ENCODE measurements around the gene MAP1LC3B2. TPM values are rescaled to one million over a fixed set of nuclear protein-coding genes. Genes with fewer than 3 reads are reported as not detected.

MAP1LC3B2 gene
- total and polyA plus RNA-seq, 10 of the 15 experiments (the other 5 are each of a cell fraction or from before 2014, with no cell fraction given) = 0.23 to 2.7 (median 0.72) TPM; not detected in 3

DNA sequence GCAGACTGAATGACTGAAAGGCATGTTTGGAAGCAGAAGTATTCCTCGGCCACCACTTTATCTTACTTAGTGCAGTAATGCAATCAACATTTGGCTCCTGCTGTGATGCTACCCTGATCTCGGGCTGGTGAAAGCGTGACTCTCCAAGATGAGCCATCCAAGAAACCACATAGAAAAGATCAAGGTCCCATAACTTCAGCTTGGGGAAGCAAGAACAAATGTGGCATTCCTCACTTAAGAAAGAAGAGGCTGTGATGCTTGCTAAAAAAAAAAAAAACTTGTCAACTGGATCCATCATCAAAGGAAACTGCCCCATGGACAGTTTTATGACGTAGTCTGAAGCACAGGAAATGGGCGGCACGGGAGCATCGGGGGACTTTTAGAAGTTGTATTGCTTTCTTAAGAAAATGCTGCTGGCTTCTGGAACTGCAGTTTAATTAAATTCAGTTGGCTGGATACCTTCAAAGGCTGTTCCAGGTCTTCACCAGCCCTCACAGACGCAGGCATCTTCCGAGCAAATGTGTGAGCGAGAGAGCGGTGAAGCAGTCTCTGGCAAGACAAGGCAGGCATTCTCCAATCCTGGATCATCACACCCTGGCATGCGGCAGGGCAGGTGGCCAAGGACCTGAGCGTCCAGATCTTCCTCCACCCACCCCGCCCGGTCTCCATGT is 38.2 kb upstream of the MAP1LC3B2 start (continued):
- TF ChIP-seq, protein P1, sequence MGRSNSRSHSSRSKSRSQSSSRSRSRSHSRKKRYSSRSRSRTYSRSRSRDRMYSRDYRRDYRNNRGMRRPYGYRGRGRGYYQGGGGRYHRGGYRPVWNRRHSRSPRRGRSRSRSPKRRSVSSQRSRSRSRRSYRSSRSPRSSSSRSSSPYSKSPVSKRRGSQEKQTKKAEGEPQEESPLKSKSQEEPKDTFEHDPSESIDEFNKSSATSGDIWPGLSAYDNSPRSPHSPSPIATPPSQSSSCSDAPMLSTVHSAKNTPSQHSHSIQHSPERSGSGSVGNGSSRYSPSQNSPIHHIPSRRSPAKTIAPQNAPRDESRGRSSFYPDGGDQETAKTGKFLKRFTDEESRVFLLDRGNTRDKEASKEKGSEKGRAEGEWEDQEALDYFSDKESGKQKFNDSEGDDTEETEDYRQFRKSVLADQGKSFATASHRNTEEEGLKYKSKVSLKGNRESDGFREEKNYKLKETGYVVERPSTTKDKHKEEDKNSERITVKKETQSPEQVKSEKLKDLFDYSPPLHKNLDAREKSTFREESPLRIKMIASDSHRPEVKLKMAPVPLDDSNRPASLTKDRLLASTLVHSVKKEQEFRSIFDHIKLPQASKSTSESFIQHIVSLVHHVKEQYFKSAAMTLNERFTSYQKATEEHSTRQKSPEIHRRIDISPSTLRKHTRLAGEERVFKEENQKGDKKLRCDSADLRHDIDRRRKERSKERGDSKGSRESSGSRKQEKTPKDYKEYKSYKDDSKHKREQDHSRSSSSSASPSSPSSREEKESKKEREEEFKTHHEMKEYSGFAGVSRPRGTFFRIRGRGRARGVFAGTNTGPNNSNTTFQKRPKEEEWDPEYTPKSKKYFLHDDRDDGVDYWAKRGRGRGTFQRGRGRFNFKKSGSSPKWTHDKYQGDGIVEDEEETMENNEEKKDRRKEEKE (IDR thresholded peaks at IDR 0.05) = no peak
- TF ChIP-seq IKZF2 (IDR thresholded peaks at IDR 0.05) (no peak), HDAC6 (IDR thresholded peaks at IDR 0.05; ENCODE audit: unreplicated experiment) (no peak), RAD21 (IDR thresholded peaks at IDR 0.05; ENCODE audit: insufficient read depth, low read depth, low read length) (no peak), BRCA1 (IDR thresholded peaks at IDR 0.05; ENCODE audit: low read depth, low read length) (no peak), EED (IDR thresholded peaks at IDR 0.05; ENCODE audit: low read depth) (no peak), TCF7 (IDR thresholded peaks at IDR 0.05; ENCODE audit: borderline replicate concordance) (no peak), NFYA (IDR thresholded peaks at IDR 0.05; ENCODE audit: borderline replicate concordance, low read depth, low read length) (no peak), EZH2 (IDR thresholded peaks at IDR 0.05; ENCODE audit: borderline replicate concordance, control insufficient read depth, low read depth, low read length) (no peak)

DNA sequence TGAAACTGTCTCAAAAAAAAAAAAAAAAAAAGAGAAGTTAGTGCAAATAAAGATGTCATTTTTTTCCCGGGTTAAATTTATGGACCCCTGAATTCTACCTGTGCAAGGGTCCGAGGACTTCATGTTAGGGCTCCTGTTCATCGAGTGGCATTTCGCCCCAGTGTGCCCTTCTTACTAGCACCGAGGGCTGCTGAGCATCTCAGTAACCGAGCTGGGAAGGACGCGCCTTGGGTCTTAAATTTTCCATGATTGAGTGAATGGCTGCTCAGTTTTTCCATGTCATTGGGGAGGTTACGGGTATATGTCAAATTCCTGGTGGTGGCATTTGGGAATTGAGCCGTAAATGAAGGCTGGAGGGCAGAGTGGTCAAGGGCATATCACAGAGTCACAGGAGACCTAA is 34.9 kb upstream of the MAP1LC3B2 start:
- Histone ChIP-seq H3K4me1 (ENCODE audit: control insufficient read depth, insufficient read depth, low read length) (no peaks in the 10 kb centered on the region), H3K9ac (ENCODE audit: control insufficient read depth, insufficient read depth, low read length) (no peak overlapping the region), H3K4me2 (ENCODE audit: control insufficient read depth, insufficient read depth) (no peak overlapping the region), H3K4me3 (no peak overlapping the region), H3K27me3 (replicated peaks in 1 of 2; ENCODE audit: control insufficient read depth in 2 of 2, insufficient read depth in 2 of 2, low read length in 1 of 2) (no peaks in the 10 kb centered on the region; a peak in 1 of 4 replicates), H3K9me3 (replicated peaks; ENCODE audit: control insufficient read depth, insufficient read depth, low read length) (no peaks in the 10 kb centered on the region; the same call in 2 of the 3 replicates), H2AFZ (ENCODE audit: control insufficient read depth, low read depth, low read length) (no peak overlapping the region), H3K27ac (ENCODE audit: control insufficient read depth, insufficient read depth) (no peak overlapping the region), H4K20me1 (ENCODE audit: control insufficient read depth, insufficient read depth) (no peaks in the 10 kb centered on the region), H3K36me3 (ENCODE audit: control insufficient read depth in 2 of 2, insufficient read depth in 2 of 2, low read length in 1 of 2) (no peaks in the 10 kb centered on the region), H3K79me2 (ENCODE audit: control insufficient read depth, insufficient read depth, low read length) (no peaks in the 10 kb centered on the region)
- whole genome bisulfite sequencing (ENCODE audit: insufficient coverage, insufficient replicate concordance, low lambda C conversion rate, missing lambda C conversion rate) = 78% methylated on average over 10 of the region's 10 CpGs
- ChIA-PET SMC1A (ENCODE audit: uncharacterized antibody, unreplicated experiment) (interaction anchor here (0.6 to 1.3 kb wide), 2 partner anchors 12 to 15 kb away, joined by 3 read pairs; no protein-coding TSS in a partner anchor), RAD21 (ENCODE audit: unreplicated experiment) (no interaction called here), POLR2A (interaction anchor here (0.7 kb wide), 1 partner anchor 58 kb away, joined by 4 read pairs; no protein-coding TSS in a partner anchor), CTCF (no interaction called here)
- TF ChIP-seq POLR2AphosphoS2 (IDR thresholded peaks at IDR 0.05; ENCODE audit: low read depth, low read length) (no peak), POU2F2 (IDR thresholded peaks at IDR 0.05; ENCODE audit: borderline replicate concordance, low read depth, low read length) (no peak), NFYB (IDR thresholded peaks at IDR 0.05; ENCODE audit: insufficient read depth, low read depth, low read length) (no peak), CREM (IDR thresholded peaks at IDR 0.05; ENCODE audit: low read depth) (no peak), CHD2 (IDR thresholded peaks at IDR 0.05; ENCODE audit: borderline replicate concordance, low read depth, low read length) (no peak)
- in situ Hi-C loops (cut with MboI) (no loop called here), intact Hi-C loops (cut with micrococcal nuclease; ENCODE audit: unreplicated experiment) (no loop called here)
- DNase-seq (ENCODE audit: low read depth, low spot score) (no peak), FAIRE-seq (no peak), ATAC-seq (no peak)
- BruUV-seq (replicated peaks) = no TSS peak
